Anterior cingulate cortex (tissue), 58 donors: ENCODE data around the gene ACOX2.
"Not testable (repeated sequence)": the region's sequence is repeated elsewhere in the genome, so short reads cannot be mapped to it uniquely, and the experiment has no call there.

Source experiments
- DNase-seq, 58 donors: peaks; one replicate each; lab custom pipeline; 2025; lab: John Stamatoyannopoulos, UW

Gene ACOX2

DNA sequence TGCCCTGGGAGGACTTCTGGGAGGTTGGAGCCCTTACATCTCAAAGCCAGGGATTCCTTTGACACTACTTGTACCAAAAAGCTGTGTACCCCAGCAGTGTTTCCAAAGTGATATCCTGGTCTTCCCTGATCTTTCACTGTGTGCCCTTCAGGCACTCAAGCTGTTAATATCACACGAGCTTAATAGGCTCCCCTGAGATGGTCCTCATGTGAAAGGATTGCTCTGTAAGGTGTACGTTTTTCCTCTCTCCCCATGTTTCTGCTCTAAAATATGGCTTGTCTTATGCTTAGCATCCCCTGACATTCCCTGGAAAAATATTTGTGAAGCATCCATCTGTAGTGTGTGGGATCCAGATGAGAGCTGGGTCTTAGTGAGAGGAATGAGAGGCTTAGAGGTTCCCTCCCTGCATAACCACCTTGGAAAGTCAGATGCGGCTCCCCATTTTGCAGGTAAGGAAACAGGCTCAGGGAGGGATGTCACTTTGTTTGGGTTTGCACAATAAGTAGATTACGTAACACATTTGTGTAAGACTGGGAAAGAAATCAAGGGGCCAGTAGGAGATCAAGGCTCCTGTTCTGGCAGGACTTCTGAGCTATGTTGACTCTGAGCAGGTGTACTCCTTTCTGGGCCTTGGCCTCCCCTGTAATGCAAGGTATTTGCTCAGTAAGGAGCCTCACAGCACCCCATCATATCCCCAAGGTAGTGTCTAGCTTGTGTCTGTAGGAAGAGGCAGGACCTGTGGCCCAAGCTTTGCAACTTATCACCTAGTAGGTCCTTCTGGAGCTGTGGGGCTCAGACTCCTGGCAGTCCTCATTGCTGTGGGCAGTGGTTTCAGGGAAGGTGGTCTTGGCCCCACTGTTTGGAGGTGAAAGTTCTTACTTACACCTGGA is 667 bp upstream of the ACOX2 start:
- no peak for DNase-seq

DNA sequence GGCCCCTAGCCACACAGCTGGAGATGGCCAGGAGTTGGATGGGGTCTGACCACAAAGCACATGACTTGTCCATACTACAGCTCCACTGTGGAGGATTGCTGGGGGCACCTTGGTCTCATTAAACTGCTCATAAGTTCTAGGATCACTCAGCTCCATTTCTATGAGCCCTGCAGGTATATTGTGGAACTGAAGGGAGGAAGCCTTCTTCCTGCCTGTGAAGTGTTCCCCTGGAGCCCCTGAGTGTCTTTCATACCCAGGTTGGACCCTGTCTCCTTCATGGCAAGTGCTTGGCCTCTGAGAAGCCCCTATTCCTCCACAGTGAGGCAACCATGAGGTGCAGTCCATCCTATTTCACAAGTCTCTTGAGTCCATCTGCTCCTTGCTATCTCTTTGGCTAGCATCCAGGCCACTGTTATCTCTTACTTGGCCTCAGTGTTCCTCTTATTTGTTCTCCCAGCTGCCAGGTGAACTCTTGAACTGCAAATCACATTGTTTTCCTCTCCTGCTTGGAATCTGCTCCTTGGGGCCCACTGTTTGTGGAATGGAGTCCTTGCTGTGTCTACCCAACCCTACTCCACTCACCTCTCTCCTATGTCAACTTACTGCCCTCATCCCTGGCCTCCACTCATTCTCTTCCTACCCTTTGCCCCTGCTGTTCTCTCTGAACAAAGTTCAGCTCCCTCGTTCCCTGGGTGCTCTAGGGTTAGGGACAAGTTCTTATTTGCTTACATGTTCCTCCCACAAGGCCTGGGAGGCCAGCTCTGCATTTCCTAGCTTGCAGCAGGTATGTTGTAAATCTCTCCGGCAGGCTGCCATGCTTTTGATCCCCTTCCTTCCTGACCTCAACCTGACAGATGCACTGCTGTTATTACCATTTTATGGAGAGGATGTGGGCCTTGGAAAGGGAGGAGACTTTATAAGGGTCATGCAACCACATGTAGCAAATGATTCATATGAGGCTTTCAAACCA is 1.2 kb downstream of the ACOX2 start:
- no peak for DNase-seq

DNA sequence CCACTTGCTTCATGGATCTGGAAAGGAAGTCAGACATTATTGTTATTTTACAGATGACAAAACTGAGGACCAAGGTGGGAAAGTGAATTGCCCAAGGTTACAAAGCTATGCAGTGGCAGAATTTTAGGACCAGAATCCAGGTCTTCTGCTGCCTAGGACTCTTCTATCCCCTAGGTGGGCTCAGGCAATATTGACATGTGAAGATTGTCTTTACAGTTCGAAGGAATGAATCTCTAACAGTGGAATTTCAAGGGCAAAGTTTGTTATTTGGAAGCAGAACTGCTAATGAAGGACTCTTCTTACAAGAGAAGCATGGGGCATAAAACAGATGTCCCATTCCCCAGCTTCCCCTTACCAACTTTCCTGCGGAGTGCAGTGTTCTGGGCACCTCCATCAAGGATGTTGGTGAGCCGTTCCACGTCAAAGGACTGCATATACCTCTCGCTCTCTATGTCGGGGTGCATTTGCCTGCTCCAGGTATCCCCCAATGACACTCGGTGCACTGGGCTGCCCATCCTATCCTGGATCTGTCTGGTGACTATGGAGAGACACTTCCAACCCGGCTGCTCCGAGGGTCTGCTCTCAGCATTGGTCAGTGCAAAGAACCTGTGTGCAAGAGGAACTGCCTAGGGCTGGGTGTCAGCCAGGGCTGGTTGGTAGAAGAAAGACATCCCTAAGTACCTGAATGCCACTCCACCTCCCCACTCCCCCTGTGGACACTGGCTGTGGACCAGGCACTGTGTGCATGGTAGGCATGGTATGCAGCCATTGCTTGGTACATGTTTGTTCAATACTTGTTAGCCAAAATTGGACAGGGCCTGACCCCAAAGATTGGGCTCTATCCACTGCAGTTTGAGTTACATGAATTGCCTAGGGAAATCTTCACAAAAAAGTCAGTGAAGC is 2.1 kb downstream of the ACOX2 start:
- DNase-seq: no peak

DNA sequence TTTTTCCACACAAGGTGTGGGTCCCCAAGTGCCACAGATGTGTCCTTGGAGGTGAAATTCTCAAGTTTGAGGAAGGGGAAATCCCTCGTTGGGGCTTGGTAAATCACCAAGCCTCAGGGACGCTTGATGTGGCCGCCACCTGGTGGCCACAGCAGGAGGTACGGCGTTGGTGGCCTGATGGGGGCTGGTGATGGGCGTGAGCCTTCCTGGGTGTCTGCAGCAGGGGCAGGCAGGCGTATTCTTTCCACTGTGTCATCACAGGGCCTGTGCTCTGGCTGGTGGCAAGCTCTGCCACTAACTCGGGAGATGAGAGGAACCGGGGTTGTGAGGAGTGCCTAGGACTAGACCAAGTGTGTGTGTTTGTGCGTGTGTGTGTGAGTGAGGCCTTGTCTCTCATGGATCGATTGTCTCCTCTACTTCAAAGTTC is 4.2 kb downstream of the ACOX2 start:
- DNase-seq: peak in 54 of 58 donors; percentile 9 to 76 (median 51)

DNA sequence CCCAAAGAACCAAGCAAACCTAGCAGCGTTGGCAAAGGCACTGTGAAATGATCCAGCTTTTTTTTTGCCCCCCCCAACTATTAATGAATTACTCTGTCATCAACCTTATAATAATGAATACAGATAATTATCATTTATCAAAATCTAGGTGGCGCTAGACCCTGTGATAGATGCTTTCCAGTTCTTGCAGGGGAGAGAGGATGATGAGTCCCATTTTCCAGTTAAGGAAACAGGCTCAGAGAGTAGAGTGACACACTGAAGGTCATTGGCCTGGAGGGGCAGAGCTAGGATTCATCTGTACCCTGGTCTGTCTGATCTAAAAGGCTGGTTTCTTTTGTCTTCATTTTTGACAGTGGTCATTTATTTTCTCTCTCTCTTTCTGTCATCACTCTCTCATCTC is 5.0 kb downstream of the ACOX2 start:
- no peak for DNase-seq

DNA sequence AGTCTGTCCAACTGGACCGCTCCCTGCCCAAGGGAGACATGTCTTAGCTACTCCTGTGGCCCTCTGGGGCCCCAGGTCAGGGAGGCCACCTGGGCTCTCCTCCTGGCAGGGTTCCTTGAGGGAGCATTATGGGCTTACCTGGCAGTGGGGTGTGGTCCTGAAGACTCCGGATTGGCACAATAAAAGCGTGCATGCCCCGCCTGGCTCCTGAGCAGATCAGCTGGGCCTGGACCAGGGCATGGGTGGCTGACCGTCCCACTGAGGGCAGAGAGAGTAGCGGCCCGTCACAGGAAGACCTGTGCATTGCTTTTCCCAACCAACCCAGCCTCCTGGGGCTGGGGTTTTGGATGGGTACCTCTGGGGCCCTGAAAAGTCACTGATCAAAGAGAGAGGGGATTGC is 5.4 kb downstream of the ACOX2 start:
- no peak for DNase-seq

DNA sequence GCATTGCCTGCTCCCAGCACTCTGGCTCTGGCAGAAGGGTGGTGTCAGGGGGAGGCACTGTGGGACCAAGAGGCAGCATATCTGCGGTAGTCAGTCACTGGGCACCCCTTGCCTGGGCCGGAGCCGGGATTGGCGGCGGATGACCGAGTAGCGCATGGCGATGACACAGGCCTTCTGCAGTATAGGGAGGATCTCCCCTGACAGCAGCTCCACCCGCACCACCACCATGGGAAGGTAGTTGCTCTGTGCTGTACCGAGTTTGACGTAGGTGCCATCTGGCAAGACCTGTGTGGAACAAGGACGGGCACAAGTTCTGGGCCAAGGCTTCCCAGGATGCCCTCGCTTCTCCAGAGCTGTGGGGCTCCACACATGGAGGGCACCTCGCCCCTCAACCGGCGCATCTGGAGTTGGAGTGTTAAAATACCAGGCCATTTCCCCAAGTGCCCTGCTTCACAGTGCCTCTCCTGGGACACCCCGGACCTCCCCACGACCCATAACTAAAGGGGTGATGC is 6.6 kb downstream of the ACOX2 start:
- no peak for DNase-seq

DNA sequence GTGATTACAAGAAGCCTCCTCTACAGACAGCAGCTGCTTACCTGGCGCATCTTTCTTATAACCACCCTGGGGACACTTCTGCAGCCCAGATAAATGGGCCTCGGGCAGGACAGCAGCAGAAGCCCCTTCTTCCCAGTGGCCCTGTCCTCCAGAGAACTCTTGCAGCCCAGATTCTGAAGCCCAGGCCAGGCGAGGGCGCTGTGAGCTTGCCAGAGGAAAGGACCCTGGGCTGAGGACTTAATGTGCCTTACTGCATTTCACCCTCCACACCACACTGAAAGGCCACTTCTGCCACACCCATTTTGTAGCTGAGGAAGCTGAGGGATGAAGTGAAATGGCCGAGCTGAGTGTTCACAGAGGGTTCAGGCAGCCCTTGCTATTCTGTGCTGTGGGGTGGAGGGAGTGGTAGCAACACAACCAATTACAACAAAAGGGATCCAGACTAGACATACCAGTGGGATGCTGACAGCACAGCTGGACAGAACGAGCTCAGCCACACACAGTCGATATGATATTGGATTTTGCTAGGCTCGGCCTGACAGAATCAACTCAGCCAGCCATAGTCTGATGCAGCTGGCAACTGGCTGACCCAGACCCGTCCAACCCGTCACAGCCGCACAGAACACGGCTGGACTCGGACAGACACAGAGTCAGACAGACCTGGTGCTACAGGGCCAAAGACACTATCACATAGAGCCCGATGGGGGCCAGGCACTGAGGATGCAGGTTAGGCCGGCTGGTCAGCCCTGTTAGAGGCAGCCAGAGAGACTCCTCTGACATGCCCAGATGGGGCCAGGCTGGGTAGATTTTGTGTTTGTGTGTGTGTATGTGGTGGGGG is 7.3 kb downstream of the ACOX2 start:
- DNase-seq: no peak

DNA sequence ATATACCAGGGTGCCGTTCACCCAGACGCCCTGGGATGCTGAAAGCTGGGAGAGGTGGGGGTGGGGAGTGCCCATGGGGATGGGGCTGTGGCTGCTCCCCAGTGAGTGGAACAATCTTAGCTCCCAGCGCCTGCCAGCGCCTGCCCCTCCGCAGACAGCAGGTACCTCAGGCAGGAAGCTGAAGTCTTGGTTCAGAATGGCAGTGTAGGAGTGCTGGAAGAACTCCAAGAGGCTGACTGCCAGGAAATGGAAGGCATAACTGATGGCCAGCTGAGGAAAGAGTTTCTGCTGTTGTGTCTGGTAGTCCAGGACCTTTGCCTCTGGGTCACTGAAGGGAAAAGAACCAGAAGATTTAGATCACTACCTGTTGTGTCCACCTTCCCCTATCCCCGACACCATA is 8.4 kb downstream of the ACOX2 start:
- DNase-seq: peak in 5 of 58 donors; percentile 1 to 11 (median 10)

DNA sequence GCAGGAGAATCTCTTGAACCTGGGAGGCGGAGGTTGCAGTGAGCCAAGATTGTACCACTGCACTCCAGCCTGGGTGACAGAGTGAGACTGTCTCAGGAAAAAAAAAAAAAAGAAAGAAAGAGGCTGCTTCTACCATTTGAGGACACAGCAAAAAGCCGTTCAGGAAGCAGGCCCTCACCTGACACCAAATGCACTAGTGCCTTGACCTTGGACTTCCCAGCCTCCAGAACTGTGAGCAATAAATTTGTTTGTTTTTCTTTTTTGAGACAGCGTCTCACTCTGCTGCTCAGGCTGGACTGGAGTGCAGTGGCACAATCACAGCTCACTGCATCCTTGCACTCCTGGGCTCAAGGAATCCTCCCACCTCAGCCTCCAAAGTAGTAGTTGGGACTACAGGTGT is 9.6 kb downstream of the ACOX2 start:
- not testable (repeated sequence) for DNase-seq

DNA sequence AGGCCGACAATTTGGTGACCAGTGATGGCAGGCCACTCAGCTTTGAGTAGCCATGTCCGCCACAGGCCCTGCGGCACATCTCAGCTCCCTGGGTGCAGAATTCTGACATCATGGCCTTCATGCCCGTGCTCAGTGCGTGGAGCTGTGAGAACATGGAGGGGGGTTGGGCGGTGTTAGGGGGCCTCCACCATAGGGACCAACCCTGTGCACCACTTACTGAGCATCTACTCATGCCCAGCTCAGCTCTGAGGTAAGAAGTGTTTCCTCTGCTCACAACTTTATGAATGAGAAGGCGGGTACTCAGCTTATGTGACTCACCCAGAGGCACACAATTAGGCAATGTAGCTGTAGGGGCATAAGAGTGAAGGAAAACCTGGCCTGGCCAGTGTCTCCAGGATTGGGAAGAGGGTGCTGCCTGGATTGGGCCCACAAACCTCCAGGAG is 10.5 kb downstream of the ACOX2 start:
- no peak for DNase-seq

DNA sequence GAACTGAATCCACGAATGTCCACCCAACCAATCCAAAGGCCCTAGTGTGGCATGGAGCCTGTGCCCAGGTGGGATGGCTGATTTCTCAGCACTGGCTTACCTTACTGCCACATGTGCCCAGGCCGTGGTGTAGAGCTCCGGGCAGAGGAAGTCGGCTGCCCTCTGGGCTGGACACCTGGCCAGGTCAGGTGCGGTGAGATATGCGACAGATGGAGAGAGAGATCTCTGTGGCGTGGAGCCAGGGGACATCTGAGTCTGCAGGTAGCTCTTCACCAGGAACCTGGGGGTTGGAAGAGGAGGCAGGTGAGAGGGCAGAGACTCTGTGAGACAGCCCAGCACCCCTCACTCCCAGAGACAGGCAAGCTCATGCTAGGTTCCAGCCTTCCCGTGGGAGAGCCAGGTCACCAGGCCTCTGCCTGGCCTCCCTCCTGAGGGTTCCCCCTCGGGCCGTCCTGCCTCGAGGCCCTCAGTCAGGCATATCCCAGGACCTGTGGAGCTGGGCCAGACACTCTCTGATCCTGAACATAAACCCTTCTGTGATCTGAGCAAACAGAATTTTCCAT is 12.6 kb downstream of the ACOX2 start:
- DNase-seq: no peak

DNA sequence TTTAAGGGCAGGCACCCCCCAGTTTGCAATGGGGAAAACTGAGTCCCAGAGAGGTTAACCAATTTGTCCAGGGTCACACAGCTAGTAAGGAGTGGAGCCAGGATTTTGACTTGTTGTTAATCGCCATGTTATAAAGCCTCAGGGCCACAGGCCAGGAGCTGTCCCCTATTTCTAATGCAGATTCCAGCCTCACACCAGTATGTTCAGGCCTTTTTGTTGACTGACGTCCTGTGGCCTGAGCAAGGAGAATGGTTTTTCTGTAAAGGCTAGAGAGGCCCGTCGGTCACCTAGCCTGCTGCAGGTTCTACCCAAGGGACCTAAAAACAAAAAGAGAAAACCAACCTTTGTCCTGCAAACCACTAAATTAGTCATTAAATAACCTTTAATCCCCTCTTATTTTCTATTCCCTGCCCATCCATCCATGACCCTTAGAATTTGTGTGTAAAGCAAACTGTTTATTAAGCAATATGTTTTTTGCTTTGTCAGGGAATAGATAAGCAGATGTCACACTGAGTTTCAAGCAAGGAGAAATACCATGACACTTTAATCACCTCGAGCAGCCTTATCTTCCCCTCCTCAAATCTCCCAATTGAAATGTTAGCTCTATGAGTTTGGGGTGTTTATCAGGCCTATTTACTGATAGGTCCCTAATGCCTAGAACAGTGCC is 14.1 kb downstream of the ACOX2 start:
- no peak for DNase-seq

DNA sequence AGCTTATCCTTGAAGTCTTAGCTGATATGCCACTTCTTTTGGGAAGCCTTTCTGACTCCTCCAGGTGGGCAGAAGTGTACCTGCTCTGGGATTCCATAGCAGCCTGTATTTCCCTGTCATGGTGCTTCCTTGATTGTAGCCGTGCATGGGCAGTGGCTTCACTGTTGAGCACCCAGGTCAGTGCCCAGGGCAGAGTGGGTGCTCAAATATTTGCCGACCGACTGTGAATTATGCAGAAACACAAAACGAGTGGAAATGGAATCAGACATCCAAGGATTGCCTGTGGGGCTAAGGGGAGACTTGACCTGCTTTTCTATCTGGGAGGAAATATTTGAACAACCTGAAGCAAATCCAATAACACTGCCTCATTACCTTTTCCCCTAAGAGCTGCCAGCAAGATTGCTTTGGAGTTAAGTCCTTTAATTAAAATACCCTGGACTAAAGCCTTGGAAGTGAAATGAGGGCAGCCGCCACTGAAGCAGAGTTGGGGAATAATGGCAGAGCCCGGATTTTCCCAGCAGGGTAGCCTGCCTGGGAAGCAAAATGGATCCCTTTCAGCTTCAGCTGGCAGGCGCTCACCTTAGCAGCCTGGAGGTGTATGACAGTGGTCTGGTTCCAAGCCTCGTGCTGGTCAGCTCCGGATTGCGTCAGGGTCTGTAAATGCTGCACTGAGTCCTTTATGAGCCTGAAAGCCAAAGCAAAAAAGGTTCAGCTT is 14.9 kb downstream of the ACOX2 start:
- DNase-seq: peak in 51 of 58 donors; percentile 9 to 93 (median 58)

DNA sequence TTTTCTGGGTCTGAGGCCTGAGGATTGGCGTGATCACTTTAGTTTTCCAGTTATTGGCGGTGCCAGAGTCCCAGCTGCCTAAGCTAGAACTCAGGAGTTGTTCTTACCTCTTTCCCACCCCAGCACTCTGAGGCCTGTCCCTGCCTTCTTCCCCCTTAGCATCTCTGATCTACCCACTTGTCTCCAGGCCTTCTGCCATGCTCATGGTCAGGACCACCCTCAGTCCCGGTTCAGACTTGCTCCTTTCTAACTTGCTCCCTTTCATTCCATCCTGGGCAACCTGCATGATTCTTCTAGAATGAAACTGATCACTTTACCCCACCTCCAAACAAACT is 15.7 kb downstream of the ACOX2 start:
- DNase-seq: no peak

DNA sequence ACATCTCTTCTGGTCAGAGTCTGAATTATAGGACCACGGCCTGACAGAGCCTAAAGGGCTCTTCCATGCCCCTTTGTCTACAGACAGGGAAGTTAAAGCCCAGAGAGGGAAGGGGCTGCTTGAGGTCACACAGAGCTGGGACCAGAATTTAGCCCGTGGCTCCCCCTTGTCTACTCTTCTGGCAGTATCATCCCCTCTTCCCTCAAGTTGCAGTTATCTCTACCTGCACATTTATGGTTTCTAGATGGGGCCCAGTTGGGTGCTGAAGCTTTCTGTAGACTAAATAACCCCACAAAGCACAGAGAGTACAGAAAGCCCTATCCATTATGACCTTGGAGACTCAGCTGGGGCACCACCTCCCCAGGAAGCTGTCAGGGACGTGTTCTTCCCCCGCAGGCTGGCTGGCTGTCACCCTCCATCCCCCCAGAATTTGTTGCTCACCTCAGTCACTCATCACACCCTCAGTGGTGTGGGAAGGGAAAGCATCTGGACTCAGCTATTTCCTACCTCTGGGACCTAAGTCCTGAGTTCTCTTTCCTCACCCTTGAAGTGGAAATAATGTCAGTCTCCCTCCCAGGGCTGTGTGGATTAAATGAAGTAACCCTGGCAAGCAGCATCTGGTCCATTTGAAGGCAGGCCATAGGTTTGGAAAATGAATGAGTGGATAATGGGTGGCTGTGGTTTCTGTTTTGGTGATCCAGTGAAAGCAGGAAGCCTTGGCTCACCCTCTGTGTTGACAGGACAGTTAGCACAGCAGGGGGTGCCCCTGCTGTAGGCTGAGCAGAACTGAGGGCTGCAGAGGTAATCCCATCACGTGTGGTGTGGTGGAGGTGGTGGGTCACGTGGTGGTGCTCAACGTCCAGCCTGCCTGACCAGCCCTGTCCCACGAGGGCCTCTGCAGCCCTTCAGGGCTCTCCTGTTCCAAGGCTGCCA is 16.3 kb downstream of the ACOX2 start:
- DNase-seq: no peak
